ENCODE measurements around the gene ZDHHC18.

Gene ZDHHC18

DNA sequence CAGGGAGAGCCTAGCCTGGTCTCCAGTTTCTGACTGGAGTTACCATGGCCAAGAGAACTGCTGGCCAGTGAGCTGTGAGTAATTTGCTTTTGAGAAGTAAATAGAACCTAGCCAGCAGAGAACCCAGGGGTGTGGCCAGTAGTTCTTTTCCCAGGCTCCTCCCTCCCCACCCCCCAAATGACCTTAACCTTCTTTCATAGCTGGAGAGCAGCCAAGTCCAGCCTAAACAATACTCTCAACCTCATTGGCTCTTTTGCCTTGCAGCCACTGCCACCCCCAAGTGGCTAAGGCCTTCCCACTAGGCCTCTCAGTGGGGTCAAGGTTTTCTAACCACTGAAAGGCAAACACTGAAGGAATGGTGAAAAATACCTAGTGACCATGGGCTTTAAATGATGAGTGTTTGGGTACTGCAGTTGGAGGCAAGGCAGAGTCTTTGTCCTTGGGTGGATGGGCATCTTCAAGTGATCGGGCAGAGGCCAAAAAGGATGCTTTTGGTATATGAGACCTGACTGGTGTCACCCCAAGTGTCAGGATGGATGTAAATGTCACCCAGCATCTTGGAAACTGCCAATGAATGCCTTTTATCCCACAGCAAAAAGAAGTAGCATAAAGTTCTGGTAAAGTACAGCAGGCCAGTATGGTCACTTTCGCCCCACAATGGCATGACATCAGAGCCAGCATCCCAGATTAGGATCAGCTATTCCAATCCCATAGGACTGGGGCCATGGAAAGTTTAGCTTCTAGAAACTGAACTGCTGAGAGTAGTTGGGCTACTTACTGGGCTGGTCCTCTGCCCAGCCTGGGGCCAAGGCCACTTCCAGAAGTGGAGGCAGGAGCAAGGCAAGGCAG, 42.2 kb upstream of the ZDHHC18 start:
- ATAC-seq: no peak
- TF ChIP-seq, protein P1, sequence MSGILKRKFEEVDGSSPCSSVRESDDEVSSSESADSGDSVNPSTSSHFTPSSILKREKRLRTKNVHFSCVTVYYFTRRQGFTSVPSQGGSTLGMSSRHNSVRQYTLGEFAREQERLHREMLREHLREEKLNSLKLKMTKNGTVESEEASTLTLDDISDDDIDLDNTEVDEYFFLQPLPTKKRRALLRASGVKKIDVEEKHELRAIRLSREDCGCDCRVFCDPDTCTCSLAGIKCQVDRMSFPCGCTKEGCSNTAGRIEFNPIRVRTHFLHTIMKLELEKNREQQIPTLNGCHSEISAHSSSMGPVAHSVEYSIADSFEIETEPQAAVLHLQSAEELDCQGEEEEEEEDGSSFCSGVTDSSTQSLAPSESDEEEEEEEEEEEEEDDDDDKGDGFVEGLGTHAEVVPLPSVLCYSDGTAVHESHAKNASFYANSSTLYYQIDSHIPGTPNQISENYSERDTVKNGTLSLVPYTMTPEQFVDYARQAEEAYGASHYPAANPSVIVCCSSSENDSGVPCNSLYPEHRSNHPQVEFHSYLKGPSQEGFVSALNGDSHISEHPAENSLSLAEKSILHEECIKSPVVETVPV (CRISPR knock-in tag; IDR thresholded peaks at IDR 0.05): no peak
- TF ChIP-seq, protein P2, sequence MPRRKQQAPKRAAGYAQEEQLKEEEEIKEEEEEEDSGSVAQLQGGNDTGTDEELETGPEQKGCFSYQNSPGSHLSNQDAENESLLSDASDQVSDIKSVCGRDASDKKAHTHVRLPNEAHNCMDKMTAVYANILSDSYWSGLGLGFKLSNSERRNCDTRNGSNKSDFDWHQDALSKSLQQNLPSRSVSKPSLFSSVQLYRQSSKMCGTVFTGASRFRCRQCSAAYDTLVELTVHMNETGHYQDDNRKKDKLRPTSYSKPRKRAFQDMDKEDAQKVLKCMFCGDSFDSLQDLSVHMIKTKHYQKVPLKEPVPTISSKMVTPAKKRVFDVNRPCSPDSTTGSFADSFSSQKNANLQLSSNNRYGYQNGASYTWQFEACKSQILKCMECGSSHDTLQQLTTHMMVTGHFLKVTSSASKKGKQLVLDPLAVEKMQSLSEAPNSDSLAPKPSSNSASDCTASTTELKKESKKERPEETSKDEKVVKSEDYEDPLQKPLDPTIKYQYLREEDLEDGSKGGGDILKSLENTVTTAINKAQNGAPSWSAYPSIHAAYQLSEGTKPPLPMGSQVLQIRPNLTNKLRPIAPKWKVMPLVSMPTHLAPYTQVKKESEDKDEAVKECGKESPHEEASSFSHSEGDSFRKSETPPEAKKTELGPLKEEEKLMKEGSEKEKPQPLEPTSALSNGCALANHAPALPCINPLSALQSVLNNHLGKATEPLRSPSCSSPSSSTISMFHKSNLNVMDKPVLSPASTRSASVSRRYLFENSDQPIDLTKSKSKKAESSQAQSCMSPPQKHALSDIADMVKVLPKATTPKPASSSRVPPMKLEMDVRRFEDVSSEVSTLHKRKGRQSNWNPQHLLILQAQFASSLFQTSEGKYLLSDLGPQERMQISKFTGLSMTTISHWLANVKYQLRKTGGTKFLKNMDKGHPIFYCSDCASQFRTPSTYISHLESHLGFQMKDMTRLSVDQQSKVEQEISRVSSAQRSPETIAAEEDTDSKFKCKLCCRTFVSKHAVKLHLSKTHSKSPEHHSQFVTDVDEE (CRISPR knock-in tag; IDR thresholded peaks at IDR 0.05): no peak
- TF ChIP-seq, protein P3, sequence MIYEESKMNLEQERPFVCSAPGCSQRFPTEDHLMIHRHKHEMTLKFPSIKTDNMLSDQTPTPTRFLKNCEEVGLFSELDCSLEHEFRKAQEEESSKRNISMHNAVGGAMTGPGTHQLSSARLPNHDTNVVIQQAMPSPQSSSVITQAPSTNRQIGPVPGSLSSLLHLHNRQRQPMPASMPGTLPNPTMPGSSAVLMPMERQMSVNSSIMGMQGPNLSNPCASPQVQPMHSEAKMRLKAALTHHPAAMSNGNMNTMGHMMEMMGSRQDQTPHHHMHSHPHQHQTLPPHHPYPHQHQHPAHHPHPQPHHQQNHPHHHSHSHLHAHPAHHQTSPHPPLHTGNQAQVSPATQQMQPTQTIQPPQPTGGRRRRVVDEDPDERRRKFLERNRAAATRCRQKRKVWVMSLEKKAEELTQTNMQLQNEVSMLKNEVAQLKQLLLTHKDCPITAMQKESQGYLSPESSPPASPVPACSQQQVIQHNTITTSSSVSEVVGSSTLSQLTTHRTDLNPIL (CRISPR knock-in tag; IDR thresholded peaks at IDR 0.05; ENCODE audit: low read depth): no peak
- TF ChIP-seq ISL1 (CRISPR knock-in tag; IDR thresholded peaks at IDR 0.05): no peak
- no peak for TF ChIP-seq RARB (CRISPR knock-in tag; IDR thresholded peaks at IDR 0.05)
- no peak for TF ChIP-seq ESRRG (CRISPR knock-in tag; IDR thresholded peaks at IDR 0.05)
- no peak for TF ChIP-seq ZFP3 (CRISPR knock-in tag; IDR thresholded peaks at IDR 0.05)

DNA sequence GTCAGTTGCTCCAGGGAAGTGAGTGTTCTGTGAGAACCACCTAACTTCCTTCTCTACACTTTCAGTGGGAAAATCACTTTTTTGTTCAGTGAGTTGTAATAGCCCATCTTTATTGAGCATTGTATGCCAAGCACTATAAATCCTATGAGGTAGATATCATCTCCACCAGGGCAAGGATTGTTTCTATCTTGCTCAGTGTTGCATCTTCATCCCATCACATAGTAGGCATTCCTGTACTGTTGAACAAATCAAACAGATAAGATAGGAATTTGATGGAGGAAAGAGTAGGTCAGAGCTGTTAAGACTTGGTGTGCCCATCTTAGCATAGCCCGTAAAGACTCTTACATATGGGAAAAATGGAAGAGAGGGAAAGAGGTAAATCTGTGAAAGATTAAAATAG, 41.6 kb upstream of the ZDHHC18 start:
- ATAC-seq: no peak

DNA sequence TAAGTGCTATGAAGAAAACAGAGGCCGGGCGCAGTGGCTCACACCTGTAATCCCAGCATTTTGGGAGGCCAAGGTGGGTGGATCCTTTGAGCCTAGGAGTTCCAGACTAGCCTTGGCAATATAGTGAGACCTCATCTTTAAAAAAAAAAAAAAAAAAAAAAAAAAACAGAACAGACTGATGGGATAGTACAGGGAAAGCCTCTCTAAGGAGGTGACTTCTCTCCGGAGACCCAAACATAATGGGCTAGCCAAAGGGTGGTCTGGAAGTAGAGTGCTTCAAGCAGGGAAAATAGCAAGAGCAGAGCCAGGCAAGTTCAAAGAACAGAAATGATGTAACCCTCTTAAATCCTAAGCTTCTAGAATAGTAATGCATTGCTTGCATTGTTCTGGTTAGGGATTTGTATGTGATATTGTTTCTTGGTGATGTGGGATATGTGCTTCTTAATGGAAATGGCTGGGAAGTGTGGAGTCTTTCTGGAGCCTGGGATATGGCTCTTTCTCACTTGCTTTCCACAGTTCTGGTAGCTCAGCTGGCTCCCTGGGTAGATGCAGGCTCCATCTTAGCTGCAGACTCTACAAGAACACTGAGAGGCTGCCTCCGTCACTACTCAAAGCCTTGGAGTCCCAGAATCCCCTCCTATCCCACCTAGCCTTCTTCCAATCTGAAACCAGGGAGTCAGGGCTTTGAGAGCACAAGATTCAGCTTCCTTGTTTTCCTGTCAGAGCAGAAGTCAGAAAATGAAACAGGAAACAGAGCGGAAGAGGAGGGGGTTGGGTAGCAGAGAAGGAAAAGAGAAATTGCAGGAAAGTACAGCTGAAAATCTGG, 40.7 kb upstream of the ZDHHC18 start:
- ATAC-seq: no peak
- TF ChIP-seq, protein P4, sequence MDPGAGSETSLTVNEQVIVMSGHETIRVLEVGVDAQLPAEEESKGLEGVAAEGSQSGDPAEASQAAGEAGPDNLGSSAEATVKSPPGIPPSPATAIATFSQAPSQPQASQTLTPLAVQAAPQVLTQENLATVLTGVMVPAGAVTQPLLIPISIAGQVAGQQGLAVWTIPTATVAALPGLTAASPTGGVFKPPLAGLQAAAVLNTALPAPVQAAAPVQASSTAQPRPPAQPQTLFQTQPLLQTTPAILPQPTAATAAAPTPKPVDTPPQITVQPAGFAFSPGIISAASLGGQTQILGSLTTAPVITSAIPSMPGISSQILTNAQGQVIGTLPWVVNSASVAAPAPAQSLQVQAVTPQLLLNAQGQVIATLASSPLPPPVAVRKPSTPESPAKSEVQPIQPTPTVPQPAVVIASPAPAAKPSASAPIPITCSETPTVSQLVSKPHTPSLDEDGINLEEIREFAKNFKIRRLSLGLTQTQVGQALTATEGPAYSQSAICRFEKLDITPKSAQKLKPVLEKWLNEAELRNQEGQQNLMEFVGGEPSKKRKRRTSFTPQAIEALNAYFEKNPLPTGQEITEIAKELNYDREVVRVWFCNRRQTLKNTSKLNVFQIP (CRISPR knock-in tag; IDR thresholded peaks at IDR 0.05; ENCODE audit: borderline replicate concordance, low read depth): no peak
- TF ChIP-seq GLIS3 (CRISPR knock-in tag; IDR thresholded peaks at IDR 0.05): no peak
- TF ChIP-seq RARB (CRISPR knock-in tag; IDR thresholded peaks at IDR 0.05): no peak
- TF ChIP-seq OSR1 (CRISPR knock-in tag; IDR thresholded peaks at IDR 0.05): no peak
- TF ChIP-seq SNAI2 (CRISPR knock-in tag; IDR thresholded peaks at IDR 0.05): no peak
- TF ChIP-seq ARNTL (CRISPR knock-in tag; IDR thresholded peaks at IDR 0.05; ENCODE audit: borderline replicate concordance, low read depth): no peak
- no peak for TF ChIP-seq TOX (CRISPR knock-in tag; IDR thresholded peaks at IDR 0.05; ENCODE audit: borderline replicate concordance)
- no peak for TF ChIP-seq ZFP3 (CRISPR knock-in tag; IDR thresholded peaks at IDR 0.05)
- TF ChIP-seq ZFP30 (CRISPR knock-in tag; IDR thresholded peaks at IDR 0.05): no peak
- no peak for TF ChIP-seq ZC3H10 (CRISPR knock-in tag; IDR thresholded peaks at IDR 0.05)
- TF ChIP-seq ZNF565 (CRISPR knock-in tag; conservative IDR thresholded peaks at IDR 0.05; ENCODE audit: low read depth): no peak
- TF ChIP-seq, protein P5, sequence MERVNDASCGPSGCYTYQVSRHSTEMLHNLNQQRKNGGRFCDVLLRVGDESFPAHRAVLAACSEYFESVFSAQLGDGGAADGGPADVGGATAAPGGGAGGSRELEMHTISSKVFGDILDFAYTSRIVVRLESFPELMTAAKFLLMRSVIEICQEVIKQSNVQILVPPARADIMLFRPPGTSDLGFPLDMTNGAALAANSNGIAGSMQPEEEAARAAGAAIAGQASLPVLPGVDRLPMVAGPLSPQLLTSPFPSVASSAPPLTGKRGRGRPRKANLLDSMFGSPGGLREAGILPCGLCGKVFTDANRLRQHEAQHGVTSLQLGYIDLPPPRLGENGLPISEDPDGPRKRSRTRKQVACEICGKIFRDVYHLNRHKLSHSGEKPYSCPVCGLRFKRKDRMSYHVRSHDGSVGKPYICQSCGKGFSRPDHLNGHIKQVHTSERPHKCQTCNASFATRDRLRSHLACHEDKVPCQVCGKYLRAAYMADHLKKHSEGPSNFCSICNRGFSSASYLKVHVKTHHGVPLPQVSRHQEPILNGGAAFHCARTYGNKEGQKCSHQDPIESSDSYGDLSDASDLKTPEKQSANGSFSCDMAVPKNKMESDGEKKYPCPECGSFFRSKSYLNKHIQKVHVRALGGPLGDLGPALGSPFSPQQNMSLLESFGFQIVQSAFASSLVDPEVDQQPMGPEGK (CRISPR knock-in tag; IDR thresholded peaks at IDR 0.05; ENCODE audit: borderline replicate concordance): no peak
- TF ChIP-seq ISL1 (CRISPR knock-in tag; IDR thresholded peaks at IDR 0.05): no peak
- TF ChIP-seq, protein P1 (CRISPR knock-in tag; IDR thresholded peaks at IDR 0.05): no peak

More for the DNA sequence above, 41.6 kb upstream of the ZDHHC18 start:
- no peak for TF ChIP-seq ZNF70 (CRISPR knock-in tag; IDR thresholded peaks at IDR 0.05)
- no peak for TF ChIP-seq ARNTL (CRISPR knock-in tag; IDR thresholded peaks at IDR 0.05; ENCODE audit: borderline replicate concordance, low read depth)
- TF ChIP-seq SNAI2 (CRISPR knock-in tag; IDR thresholded peaks at IDR 0.05): no peak
- TF ChIP-seq, protein P3 (CRISPR knock-in tag; IDR thresholded peaks at IDR 0.05; ENCODE audit: low read depth): no peak
- TF ChIP-seq TOX (CRISPR knock-in tag; IDR thresholded peaks at IDR 0.05; ENCODE audit: borderline replicate concordance): no peak
- TF ChIP-seq, protein P1 (CRISPR knock-in tag; IDR thresholded peaks at IDR 0.05): no peak
- no peak for TF ChIP-seq ISL1 (CRISPR knock-in tag; IDR thresholded peaks at IDR 0.05)

Measured in SK-N-SH treated with all-trans-retinoic acid at 6 μM for 48 hours (cell line).